ENCODE measurements around the gene SUSD1.

Gene SUSD1

GRCh38 chr9:112072721-112073638 is 102.1 kb downstream of the SUSD1 start:
- no peak for DNase-seq (ENCODE audit: low read depth in 2 of 3, low spot score in 2 of 3)

DNA sequence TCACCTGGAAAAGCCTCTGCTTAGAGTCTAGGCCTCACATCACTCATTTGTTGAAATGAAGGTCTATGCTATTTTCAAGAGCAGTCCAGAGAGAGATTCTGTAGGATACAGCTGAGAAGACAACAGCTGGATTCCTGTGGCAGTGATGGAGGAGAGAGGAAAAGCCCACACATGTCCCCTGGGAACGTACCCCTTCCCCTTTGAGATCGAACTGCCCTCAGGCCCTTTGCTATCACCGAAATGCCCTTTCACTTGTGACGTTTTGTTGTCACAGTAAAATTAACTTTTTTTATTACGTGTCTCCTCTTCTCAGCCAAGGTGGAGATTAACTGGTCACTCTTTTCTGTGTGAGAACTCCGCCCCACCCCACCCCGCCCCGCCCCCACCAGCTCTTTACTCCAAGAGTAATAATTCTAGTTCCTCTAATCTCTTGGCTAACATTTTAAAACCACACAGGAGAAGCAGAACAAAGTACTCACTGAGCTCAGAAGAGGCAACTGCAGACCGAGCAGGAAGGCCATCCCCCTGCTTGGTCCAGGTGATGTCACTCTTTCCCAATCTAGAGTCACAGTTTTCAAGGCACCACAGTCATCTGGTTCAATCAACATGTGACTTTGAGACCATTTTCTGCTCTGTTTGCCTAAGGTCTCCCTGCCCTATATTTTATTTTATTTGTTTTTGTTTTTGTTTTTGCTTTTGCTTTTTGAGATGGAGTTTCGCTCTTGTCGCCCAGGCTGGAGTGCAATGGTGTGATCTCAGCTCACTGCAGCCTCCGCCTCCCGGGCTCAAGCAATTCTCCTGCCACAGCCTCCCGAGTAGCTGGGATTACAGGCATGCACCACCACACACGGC is 105.6 kb downstream of the SUSD1 start:
- no peak for DNase-seq (ENCODE audit: low read depth in 2 of 3, low spot score in 2 of 3)

GRCh38 chr9:112065806-112066606 is 109.1 kb downstream of the SUSD1 start:
- DNase-seq (ENCODE audit: low read depth in 2 of 3, low spot score in 2 of 3): no peak

DNA sequence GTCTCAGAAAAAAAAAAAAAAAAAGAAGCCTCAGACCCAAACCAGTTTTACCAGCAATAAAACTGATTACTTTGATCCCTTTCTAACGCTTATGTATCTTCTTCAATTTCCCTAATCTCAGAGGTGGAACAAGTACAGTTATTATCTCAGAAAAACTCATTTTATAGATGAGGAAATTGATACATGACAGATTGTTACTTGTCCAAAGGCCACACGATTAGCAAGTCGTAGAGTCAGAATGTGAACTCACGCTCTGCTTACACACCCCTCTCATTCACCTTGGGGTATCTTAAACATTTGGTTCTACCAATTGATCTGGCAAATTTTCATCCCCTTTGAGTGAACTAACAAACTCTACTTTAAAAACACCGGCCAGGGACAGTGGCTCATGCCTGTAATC is 110.2 kb downstream of the SUSD1 start:
- no peak for DNase-seq (ENCODE audit: low read depth in 2 of 3, low spot score in 2 of 3)

DNA sequence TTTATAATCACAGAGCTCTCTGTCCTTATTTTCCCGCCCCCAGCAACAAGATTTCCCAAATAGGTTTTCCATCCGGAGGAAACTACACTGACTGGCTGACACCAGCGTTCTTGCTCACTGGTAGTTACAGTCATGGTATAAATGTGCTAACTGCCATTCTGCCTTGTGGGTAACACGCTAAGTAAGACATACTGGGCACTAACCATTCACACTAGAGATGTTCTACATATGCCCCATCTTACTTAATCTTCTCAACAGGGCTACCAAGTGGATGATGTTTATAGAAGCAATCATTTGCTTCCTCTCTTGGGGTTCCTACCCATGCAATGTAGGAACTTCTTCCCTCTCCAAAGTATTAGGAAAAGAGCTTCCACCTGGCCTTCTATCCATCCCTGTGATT is 111.5 kb downstream of the SUSD1 start:
- DNase-seq (ENCODE audit: low read depth in 2 of 3, low spot score in 2 of 3): no peak

GRCh38 chr9:112063151-112063550 is 111.9 kb downstream of the SUSD1 start:
- DNase-seq (ENCODE audit: low read depth in 2 of 3, low spot score in 2 of 3): no peak

GRCh38 chr9:112061152-112061740 is 113.9 kb downstream of the SUSD1 start:
- DNase-seq (ENCODE audit: low read depth in 2 of 3, low spot score in 2 of 3): no peak

GRCh38 chr9:112059966-112060320 is 115.2 kb downstream of the SUSD1 start:
- no peak for DNase-seq (ENCODE audit: low read depth in 2 of 3, low spot score in 2 of 3)

DNA sequence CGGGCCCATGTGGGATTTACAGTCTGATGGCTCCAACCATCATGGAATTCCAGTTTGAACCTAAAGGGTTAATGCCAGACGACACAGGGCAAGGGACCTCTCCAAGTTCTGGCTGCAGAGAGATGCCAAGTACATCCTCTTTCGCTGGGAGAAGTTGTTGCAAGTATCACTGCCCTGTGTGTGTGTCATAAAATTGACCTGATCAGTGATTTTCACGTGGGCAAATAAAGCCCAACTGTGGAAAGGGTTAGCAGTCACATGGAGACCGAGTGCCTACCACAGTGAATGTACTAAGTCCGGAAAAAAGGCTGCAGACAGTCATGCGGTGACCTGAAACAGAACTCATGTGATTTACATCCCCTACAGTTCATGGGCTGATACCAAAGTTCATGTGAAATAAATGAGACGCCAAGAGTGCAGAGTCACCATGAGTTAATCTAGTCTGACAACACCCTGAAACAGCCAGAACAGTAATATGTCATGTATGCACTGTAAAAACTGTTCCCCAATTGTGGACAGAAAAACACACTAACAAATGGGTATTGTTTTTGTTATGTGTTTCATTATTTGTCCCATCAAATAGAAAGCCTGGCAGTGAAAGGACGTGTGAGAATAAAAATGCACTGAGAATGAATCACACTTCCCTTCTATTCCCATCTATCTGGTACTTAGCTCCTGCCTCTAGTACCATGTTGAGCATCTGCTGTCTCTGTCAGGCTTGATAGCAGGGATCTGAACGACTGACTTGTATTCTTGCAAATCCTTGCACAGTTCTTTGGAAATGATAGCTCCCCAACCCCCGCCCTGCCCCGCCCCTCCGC is 115.7 kb downstream of the SUSD1 start:
- DNase-seq (ENCODE audit: low read depth in 2 of 3, low spot score in 2 of 3): no peak

GRCh38 chr9:112056996-112057395 is 118.1 kb downstream of the SUSD1 start:
- no peak for DNase-seq (ENCODE audit: low read depth in 2 of 3, low spot score in 2 of 3)

GRCh38 chr9:112054916-112055315 is 120.2 kb downstream of the SUSD1 start:
- no peak for DNase-seq (ENCODE audit: low read depth in 2 of 3, low spot score in 2 of 3)

- no peak for DNase-seq (ENCODE audit: low read depth in 2 of 3, low spot score in 2 of 3)
These were observed 123.3 kb downstream of the SUSD1 start for GRCh38 chr9:112051812-112052211.

- no peak for DNase-seq (ENCODE audit: low read depth in 2 of 3, low spot score in 2 of 3)
These were observed 124.3 kb downstream of the SUSD1 start for GRCh38 chr9:112050544-112051475.

GRCh38 chr9:112049811-112050516 is 125.1 kb downstream of the SUSD1 start:
- no peak for DNase-seq (ENCODE audit: low read depth in 2 of 3, low spot score in 2 of 3)

GRCh38 chr9:112048924-112049691 is 126.0 kb downstream of the SUSD1 start:
- no peak for DNase-seq (ENCODE audit: low read depth in 2 of 3, low spot score in 2 of 3)

DNA sequence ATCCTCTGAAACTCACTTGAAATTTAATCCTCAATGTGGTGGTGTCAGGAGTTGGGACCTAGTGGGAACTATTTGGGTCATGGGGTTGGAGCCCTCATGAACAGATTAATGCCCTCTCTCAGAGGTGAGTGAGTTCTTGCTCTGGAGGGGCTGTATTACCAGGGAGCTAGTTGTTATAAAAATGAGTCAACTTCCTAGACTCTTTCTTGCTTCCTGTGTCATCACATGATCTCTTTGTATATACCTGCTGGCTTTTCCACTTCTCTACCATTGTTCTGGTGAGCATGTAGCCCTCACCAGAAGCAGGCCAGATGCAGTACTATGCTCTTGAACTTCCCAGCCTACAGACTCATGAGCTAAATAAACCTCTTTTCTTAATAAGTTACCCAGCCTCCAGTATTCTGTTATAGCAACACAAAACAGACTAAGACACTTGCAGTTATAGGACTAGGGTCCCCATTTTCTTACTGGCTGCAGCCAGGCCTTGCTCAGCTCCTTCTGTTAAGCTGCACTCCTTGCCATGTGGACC is 127.5 kb downstream of the SUSD1 start:
- no peak for DNase-seq (ENCODE audit: low read depth in 2 of 3, low spot score in 2 of 3)

DNA sequence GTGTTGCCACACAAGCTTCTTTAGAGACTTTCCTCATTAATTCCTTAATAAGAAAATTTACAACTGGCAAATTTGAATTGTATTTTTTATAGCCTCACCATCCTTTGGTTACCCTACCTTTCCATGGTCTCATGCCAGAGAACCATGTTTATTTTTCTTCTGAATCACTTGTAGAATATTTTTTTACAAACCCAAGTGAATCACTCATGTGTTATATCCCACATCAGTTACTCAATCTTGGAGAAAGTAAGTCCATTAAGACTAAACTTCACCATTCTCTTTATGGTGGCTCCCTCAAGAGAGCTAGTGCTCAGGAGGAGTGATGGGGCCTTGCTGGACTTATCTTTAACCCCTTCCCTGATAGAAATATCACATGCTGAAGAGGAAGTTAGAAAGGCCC is 128.9 kb downstream of the SUSD1 start:
- no peak for DNase-seq (ENCODE audit: low read depth in 2 of 3, low spot score in 2 of 3)
